ENCODE measurements around the gene FKBP10. TPM values are rescaled to one million over a fixed set of nuclear protein-coding genes. Genes with fewer than 3 reads are reported as not detected.
A peak's percentile ranks its signal among the peaks of the same experiment; 100 is the strongest.
"Not testable (repeated sequence)": the region's sequence is repeated elsewhere in the genome, so short reads cannot be mapped to it uniquely, and the experiment has no call there.

Gene FKBP10
- total and polyA plus RNA-seq, 5 donors from 2014 or later = 0.25 TPM; not detected in 4

DNA sequence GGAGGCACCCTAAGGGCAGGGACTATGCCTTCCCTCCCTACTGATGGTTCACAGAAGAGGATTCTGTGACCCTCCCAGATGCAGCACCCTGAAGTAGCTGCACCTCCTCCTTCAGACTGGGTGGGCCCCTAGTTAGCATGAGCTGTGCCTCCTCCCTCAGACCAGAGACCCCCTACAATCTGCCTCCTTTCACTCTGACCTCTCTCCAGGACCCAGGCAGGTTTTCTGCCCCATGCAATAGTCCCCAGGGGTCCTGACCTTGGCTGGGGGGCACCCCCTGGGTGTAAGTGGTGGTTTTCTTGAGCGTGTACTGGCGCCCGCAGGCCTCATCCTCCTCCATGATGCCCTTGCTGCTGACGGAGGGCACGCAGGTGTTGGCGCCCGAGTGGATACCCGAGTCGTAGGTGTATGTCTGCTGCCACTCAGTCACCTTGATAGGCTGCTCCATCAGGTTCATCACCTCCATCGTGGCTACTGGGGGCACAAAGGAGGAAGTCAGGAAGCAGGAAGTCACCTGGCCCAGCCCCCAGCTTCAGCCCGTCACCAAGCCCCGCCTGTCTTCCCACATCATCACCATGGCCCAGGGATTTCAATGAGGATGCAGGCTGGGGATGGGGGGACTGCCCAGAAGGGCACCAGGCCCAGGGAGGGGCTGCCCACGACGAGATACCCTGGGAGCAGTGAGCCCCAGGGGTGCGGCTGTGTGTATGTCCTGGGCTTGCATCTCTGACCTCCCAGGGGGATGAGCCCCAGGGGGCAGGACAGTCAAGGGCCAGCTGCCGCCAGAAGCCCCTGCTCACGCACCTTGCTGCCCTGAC lies 41.2 kb upstream of the FKBP10 start:
- Histone ChIP-seq H3K4me1 (ENCODE audit: control insufficient read depth, insufficient read depth, low read length, poor library complexity, severe bottlenecking) (no peaks in the 10 kb centered on the region), H3K4me3 (ENCODE audit: low read depth, low read length) (no peak overlapping the region), H3K36me3 (ENCODE audit: control insufficient read depth, insufficient read depth, low read length) (no peaks in the 10 kb centered on the region), H3K27me3 (ENCODE audit: control insufficient read depth, insufficient read depth, low read length) (no peaks in the 10 kb centered on the region), H3K9me3 (ENCODE audit: control insufficient read depth in 2 of 2, low read length in 2 of 2) (no peaks in the 10 kb centered on the region), H3K27ac (ENCODE audit: insufficient read depth, low read length, poor library complexity, severe bottlenecking) (no peak overlapping the region)
- peaks cover 7% of the 10 kb centered on the region for H3K27me3 Mint-ChIP-seq
- ATAC-seq (ENCODE audit: low read depth in 2 of 2) = no peak
- H3K27ac Mint-ChIP-seq = no peak overlapping the region
- no peak for DNase-seq
- H3K9me3 Mint-ChIP-seq = no peaks in the 10 kb centered on the region
- peaks cover 0 to 3% (median 0%) of the 10 kb centered on the region in 4 donors for H3K4me1 Mint-ChIP-seq
- H3K36me3 Mint-ChIP-seq = no peaks in the 10 kb centered on the region
- H3K4me3 Mint-ChIP-seq = no peak overlapping the region

DNA sequence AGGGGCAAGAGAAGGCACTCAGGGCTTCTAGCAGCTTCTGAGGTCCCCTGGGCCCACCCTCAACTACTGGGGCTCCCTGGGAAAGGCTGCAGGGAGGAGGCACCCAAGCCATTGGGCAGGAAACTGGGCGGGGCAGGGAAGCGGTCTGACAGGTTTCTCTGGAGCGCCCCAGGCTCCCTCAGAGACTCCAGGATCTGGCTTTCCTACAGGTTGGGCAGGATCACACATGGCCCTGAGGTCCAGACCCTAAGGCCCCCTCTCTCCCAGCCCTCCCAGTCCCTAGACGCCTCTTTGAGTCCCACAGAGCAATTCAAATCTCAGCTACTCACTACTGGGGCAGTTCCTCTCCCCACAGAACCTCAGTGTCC lies 40.6 kb upstream of the FKBP10 start:
- no peaks in the 10 kb centered on the region for H3K9me3 ChIP-seq (ENCODE audit: control insufficient read depth in 2 of 2, low read length in 2 of 2)
- H3K4me3 ChIP-seq (ENCODE audit: low read depth, low read length) = no peak overlapping the region
- Mint-ChIP-seq H3K27me3 (peaks cover 7% of the 10 kb centered on the region), H3K9me3 (no peaks in the 10 kb centered on the region), H3K4me3 (no peak overlapping the region), H3K4me1 (peaks cover 0 to 3% (median 0%) of the 10 kb centered on the region in 4 donors), H3K36me3 (no peaks in the 10 kb centered on the region), H3K27ac (no peak overlapping the region)
- no peak for DNase-seq
- H3K36me3 ChIP-seq (ENCODE audit: control insufficient read depth, insufficient read depth, low read length) = no peaks in the 10 kb centered on the region
- H3K4me1 ChIP-seq (ENCODE audit: control insufficient read depth, insufficient read depth, low read length, poor library complexity, severe bottlenecking) = no peaks in the 10 kb centered on the region
- no peaks in the 10 kb centered on the region for H3K27me3 ChIP-seq (ENCODE audit: control insufficient read depth, insufficient read depth, low read length)
- H3K27ac ChIP-seq (ENCODE audit: insufficient read depth, low read length, poor library complexity, severe bottlenecking) = no peak overlapping the region
- ATAC-seq (ENCODE audit: low read depth in 2 of 2) = no peak

DNA sequence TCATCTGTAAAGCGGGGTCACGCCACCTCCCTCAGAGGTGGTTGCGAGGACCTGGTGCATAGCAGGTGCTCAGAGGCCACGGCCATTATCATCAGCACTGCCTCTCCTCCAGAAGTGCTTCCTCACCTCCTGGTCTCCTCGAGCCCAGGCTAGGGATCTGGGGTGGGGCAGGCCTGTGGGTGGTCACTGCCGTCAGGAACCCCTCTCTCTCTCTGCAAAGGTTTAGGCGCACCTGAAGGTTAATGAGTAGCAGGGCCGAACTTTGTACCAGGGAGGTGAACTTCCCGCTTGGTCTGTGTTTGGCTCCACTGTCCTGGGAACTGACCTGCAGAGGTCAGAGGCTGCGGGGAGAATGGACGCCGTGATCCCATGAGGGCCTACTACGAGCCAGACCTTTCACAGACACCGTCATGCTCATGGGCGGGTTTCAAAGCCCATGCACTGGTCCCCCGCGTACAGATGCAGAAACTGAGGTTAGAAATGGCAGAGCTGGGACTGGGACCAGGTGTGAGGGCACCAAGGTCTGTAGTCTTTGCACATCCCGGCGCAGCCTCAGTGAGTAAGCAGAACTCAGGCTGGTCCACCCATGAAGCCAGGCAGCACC lies 40.1 kb upstream of the FKBP10 start:
- Histone ChIP-seq H3K9me3 (ENCODE audit: control insufficient read depth in 2 of 2, low read length in 2 of 2) (no peaks in the 10 kb centered on the region), H3K4me3 (ENCODE audit: low read depth, low read length) (no peak overlapping the region), H3K4me1 (ENCODE audit: control insufficient read depth, insufficient read depth, low read length, poor library complexity, severe bottlenecking) (no peaks in the 10 kb centered on the region), H3K27ac (ENCODE audit: insufficient read depth, low read length, poor library complexity, severe bottlenecking) (no peak overlapping the region), H3K36me3 (ENCODE audit: control insufficient read depth, insufficient read depth, low read length) (no peaks in the 10 kb centered on the region), H3K27me3 (ENCODE audit: control insufficient read depth, insufficient read depth, low read length) (no peaks in the 10 kb centered on the region)
- DNase-seq = no peak
- no peak overlapping the region for H3K4me3 Mint-ChIP-seq
- peaks cover 0 to 3% (median 0%) of the 10 kb centered on the region in 4 donors for H3K4me1 Mint-ChIP-seq
- H3K27ac Mint-ChIP-seq = no peak overlapping the region
- H3K36me3 Mint-ChIP-seq = no peaks in the 10 kb centered on the region
- ATAC-seq (ENCODE audit: low read depth in 2 of 2) = peak in 1 of 2 donors; percentile 11
- H3K9me3 Mint-ChIP-seq = no peaks in the 10 kb centered on the region
- H3K27me3 Mint-ChIP-seq = peaks cover 7% of the 10 kb centered on the region

DNA sequence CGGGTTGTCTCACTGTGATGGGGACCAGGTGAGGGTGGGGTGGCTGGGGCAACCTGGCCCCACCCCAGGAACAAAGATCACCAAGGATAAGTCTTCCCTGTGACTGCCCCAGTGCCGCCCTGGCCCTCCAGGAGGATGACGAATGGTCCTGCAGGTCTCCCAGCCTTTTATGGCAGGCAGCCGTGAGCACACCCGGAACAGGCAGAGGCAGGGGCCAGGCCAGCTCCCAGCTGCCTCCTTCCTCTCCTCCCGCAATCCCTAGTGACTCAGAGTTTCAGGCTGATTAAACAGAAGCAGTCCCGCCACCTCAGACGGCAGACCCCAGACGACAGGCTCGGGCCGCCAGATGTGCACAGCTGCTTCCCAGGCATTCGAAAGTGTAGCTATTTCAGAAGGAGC lies 39.6 kb upstream of the FKBP10 start:
- H3K9me3 Mint-ChIP-seq = no peaks in the 10 kb centered on the region
- DNase-seq (no peak), ATAC-seq (ENCODE audit: low read depth in 2 of 2) (no peak)
- Histone ChIP-seq H3K4me3 (ENCODE audit: low read depth, low read length) (no peak overlapping the region), H3K27me3 (ENCODE audit: control insufficient read depth, insufficient read depth, low read length) (no peaks in the 10 kb centered on the region), H3K4me1 (ENCODE audit: control insufficient read depth, insufficient read depth, low read length, poor library complexity, severe bottlenecking) (no peaks in the 10 kb centered on the region), H3K9me3 (ENCODE audit: control insufficient read depth in 2 of 2, low read length in 2 of 2) (no peaks in the 10 kb centered on the region), H3K36me3 (ENCODE audit: control insufficient read depth, insufficient read depth, low read length) (no peaks in the 10 kb centered on the region), H3K27ac (ENCODE audit: insufficient read depth, low read length, poor library complexity, severe bottlenecking) (no peak overlapping the region)
- peaks cover 7% of the 10 kb centered on the region for H3K27me3 Mint-ChIP-seq
- H3K36me3 Mint-ChIP-seq = no peaks in the 10 kb centered on the region
- no peak overlapping the region for H3K4me3 Mint-ChIP-seq
- H3K4me1 Mint-ChIP-seq = peaks cover 0 to 3% (median 0%) of the 10 kb centered on the region in 4 donors
- no peak overlapping the region for H3K27ac Mint-ChIP-seq

DNA sequence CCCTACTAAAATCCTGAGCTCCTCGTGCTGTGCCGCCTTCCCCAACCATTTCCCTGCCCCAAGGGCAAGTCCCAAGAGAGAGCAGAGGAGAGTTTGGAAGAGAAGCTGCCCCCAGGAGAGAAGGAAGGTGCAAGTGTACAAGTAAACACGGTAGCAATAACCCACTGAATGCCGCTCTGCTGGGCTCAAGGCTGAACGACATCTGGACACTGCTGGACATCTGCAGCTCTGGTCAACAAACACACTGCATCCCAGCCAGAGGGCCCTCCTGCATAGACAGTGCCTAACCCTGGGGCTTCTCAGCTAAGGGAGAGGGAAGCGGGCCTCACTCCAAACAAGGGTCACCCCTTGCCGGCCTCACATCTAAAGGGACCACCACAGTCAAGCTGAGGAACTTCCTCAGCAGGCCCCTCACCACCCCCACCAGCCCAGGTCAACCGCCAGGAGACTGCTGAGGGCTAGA lies 39.0 kb upstream of the FKBP10 start:
- H3K27me3 ChIP-seq (ENCODE audit: control insufficient read depth, insufficient read depth, low read length) = no peaks in the 10 kb centered on the region
- Mint-ChIP-seq H3K4me1 (peaks cover 0 to 3% (median 0%) of the 10 kb centered on the region in 4 donors), H3K36me3 (no peaks in the 10 kb centered on the region), H3K27me3 (peaks cover 7% of the 10 kb centered on the region), H3K4me3 (no peak overlapping the region), H3K9me3 (no peaks in the 10 kb centered on the region), H3K27ac (no peak overlapping the region)
- no peak overlapping the region for H3K27ac ChIP-seq (ENCODE audit: insufficient read depth, low read length, poor library complexity, severe bottlenecking)
- H3K4me1 ChIP-seq (ENCODE audit: control insufficient read depth, insufficient read depth, low read length, poor library complexity, severe bottlenecking) = no peaks in the 10 kb centered on the region
- no peaks in the 10 kb centered on the region for H3K9me3 ChIP-seq (ENCODE audit: control insufficient read depth in 2 of 2, low read length in 2 of 2)
- DNase-seq (no peak), ATAC-seq (ENCODE audit: low read depth in 2 of 2) (no peak)
- no peaks in the 10 kb centered on the region for H3K36me3 ChIP-seq (ENCODE audit: control insufficient read depth, insufficient read depth, low read length)
- H3K4me3 ChIP-seq (ENCODE audit: low read depth, low read length) = no peak overlapping the region

DNA sequence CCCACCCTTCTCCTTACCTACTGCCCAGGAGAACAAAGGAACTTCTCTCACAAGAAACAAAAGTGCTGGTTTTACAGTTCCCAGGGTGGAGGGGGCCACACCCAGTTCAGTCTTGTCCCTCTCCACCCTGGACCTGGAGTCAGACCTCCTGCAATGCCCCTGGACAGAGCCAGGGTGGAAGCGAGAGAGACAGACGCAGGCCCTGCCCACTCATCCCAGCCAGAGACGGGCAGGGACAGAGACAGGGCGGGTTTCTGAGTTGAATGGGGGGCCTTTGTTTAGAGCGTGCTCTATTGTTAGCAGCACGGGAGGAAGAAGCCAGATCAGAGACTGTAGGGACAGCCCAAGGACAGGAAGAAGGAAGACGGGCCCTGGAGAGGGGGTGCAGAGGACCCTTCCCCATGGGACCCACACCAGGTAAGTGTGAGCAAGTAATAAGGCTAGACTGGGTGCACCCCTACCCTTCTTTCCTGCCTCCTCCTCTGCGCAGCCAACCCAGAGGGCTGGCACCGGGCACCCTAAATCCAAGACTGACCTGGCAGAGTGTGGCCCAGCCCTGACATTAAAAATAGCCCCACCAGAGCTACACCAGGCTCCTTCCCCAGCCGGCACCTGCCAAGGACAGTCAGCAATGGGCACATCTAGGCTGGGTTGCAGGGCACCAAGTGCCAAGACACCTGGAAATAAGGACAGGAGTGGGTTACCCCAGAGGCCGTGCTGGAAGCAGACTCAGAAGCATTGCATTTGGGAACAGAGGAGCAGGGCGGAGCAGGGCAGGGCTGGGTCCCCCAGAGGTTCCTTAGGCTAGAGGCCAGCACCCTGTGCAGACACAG lies 37.2 kb upstream of the FKBP10 start:
- Histone ChIP-seq H3K9me3 (ENCODE audit: control insufficient read depth in 2 of 2, low read length in 2 of 2) (no peaks in the 10 kb centered on the region), H3K36me3 (ENCODE audit: control insufficient read depth, insufficient read depth, low read length) (no peaks in the 10 kb centered on the region), H3K4me3 (ENCODE audit: low read depth, low read length) (no peak overlapping the region), H3K27ac (ENCODE audit: insufficient read depth, low read length, poor library complexity, severe bottlenecking) (no peak overlapping the region), H3K27me3 (ENCODE audit: control insufficient read depth, insufficient read depth, low read length) (no peaks in the 10 kb centered on the region), H3K4me1 (ENCODE audit: control insufficient read depth, insufficient read depth, low read length, poor library complexity, severe bottlenecking) (no peaks in the 10 kb centered on the region)
- Mint-ChIP-seq H3K27ac (no peak overlapping the region), H3K27me3 (peaks cover 12% of the 10 kb centered on the region), H3K9me3 (no peaks in the 10 kb centered on the region), H3K36me3 (no peaks in the 10 kb centered on the region), H3K4me1 (peaks cover 0 to 3% (median 0%) of the 10 kb centered on the region in 4 donors), H3K4me3 (no peak overlapping the region)
- DNase-seq (no peak), ATAC-seq (ENCODE audit: low read depth in 2 of 2) (no peak)

DNA sequence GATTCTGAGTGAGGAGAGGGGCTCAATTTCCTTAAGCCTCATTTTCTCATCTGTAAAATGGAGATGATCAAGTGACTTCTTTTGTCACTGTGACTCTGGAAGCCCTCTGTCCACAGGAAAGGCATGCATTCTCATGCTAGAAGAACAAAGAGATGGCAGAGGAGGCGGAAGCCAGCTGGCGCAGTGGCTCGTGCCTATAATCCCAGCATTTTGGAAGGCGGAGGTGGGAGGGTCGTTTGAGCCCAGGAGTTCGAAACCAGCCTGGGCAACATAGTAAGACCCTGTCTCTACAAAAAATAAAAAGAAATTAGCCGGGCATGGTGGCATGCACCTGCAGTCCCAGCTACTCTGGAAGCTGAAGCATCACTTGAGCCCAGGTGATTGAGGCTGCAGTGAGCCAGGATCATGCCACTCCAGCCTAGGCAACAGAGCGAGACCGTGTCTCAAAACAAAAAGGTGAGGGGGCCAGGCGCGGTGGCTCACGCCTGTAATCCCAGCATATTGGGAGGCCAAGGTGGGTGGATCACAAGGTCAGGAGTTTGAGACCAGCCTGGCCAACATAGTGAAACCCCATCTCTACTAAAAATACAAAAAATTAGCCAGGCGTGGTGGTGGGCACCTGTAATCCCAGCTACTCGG lies 36.4 kb upstream of the FKBP10 start:
- H3K9me3 Mint-ChIP-seq; H3K4me1 Mint-ChIP-seq; H3K4me1 ChIP-seq (ENCODE audit: control insufficient read depth, insufficient read depth, low read length, poor library complexity, severe bottlenecking); H3K9me3 ChIP-seq (ENCODE audit: control insufficient read depth in 2 of 2, low read length in 2 of 2); H3K36me3 Mint-ChIP-seq; H3K36me3 ChIP-seq (ENCODE audit: control insufficient read depth, insufficient read depth, low read length); H3K27me3 ChIP-seq (ENCODE audit: control insufficient read depth, insufficient read depth, low read length); H3K4me3 Mint-ChIP-seq; H3K27ac ChIP-seq (ENCODE audit: insufficient read depth, low read length, poor library complexity, severe bottlenecking); H3K4me3 ChIP-seq (ENCODE audit: low read depth, low read length); H3K27ac Mint-ChIP-seq; DNase-seq; ATAC-seq (ENCODE audit: low read depth in 2 of 2): not testable (repeated sequence)
- peaks cover 12% of the 10 kb centered on the region for H3K27me3 Mint-ChIP-seq

All from CD4-positive, CD25-positive, alpha-beta regulatory T cell (primary cell).